HG03097 (cell line): Measurements from ENCODE around the gene AKNA.
A peak's percentile ranks its signal among the peaks of the same experiment; 100 is the strongest.

ENCODE experiments used
- ATAC-seq: cut with Tn5 transposase; IDR thresholded peaks from one replicate; pipeline ENCODE4 v1.9.1; 2021; ENCODE audit not compliant: unreplicated experiment, low FRiP score

Gene AKNA

GRCh38 chr9:114382699-114383520, 4.9 kb downstream of the AKNA start:
- ATAC-seq: no peak

DNA sequence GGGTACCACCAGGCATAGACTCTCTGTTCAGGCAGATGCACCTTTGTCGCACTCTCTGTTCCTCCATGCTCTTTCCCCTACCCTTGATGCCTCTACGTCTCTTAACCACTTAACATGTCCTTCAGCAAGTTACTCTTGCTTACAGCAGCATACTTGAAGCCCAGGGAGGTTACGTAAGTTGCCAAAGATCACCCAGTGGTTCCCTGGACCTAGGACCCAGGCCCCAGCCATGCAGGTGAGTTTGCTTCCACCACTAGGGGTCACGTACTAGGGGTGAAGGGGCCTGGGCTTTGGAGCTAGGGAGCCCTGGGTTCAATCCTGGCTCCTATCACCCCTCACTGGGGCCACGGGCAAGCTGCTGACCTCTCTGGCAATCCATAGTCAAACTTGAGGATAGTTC, 8.9 kb downstream of the AKNA start:
- no peak for ATAC-seq

- ATAC-seq: no peak
Observed at GRCh38 chr9:114378016-114378415, 9.8 kb downstream of the AKNA start.

- ATAC-seq: no peak
Observed at GRCh38 chr9:114376586-114377445, 11.0 kb downstream of the AKNA start.

DNA sequence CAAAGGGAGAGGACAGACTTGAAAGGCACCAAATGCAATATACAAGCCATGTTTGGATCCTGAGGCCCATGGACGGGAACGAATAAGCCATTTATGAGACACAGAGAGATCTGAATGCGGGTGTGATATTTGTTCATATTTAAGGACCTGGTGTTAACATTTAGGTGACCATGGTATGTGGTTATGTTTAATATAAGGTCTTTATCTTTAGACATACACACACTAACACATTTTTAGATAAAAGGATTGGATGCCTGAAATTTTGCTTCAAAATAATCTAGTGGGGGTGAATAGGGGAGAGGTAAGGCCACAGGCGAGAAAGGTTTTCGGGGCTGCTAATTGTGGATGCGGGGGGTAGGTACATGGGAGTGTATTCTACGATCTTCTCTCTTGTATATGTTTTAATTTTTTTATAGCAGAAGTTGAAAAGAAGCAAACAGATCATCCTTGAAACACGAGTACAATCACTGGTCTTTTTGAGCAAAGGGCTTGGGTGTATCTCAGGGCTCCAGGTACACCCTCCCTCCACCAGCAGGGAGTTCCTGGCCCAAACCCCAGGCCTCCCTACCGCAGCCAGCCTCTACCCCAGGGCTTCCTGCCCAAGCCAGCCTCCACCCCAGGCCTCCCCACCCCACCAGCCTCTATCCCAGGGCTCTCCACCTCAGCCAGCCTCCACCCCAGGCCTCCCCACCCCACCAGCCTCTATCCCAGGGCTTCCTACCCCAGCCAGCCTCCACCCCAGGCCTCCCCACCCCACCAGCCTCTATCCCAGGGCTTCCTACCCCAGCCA, 12.2 kb downstream of the AKNA start:
- ATAC-seq: no peak

DNA sequence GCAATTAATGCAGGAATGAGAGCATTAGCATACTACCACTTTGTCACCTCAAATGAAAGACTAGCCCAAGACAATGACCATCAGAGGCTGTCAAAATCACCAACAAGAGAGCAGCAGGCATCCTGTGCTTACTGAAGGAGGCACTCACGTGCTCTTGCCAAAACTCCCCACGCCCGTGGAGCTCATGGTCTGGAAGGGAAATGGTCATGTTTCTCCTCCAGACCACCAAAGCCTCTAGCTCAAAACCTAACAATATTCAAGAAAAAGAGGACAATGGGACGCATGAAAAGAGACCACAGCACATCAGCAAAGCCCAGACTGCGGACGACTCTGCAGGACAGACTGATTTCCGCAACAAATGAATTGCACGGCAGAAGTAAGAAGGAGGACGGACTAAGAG, 12.8 kb downstream of the AKNA start:
- ATAC-seq: no peak

DNA sequence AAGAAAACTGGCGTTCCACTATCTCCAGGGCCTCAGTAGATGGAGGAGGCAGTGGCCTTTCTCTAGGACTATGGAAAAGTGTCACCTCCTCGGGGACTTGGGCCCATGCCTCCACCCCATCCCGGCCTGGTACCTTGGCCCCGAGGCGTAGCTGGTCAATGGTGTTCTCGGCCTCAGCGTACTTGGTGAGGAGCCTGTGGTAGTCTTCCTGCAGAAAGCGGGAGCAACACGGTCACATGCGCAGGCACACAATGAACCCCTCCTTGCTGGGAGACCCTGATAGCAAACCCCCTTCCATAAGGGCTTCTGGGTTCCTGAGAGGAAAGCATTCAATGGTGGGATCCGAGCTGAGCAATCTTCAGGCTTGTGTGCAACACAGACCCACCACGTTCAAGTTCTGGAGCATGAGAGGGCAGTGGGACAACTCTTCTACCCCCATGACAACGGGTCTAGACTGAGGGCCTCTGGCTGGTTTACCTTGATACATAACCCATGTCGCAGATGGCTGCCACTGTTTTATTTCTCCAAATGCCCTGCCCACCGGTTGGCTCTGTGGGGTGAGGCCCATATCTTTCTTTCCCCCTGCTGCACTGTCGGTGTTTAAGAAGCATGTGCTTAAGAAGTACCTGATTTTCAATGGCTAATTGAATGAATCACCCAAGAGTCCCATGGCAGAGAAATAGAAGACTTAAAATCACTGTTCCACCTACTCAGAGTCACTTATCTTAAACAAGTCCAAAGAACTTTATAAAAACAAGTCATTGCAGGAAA, 13.6 kb downstream of the AKNA start:
- ATAC-seq: no peak

- ATAC-seq: peak; percentile 92
Observed at GRCh38 chr9:114372921-114373448, 14.8 kb downstream of the AKNA start.

GRCh38 chr9:114371973-114372917, 15.5 kb downstream of the AKNA start:
- ATAC-seq: no peak

DNA sequence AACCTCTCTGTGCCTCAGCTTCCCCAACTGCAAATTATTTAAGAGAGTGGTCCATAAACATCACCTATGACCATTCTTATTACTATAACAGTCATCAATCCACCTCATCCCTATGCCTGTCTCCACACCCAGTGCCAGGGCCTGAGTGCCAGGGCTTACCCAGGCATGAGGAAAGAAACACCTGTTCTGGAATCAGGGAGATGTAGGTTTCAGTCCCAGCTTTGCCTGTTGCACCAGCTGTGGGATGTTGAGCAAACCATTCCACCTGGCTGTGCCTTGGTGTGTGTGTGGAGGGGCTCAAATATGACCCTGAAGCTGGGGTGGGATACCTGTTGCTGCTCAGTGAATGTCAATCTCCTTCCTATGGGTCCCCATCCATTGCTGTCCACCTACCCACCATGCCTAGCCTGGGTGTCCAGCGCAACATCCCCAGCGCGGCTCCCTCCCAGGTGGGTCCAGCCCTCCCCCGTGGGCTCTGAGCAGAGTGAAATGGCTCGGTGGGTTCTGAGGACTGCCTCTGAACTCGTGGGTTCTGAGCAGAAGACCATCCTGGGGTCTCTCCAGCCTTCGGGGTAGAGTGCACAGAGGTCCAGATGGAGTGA, 16.3 kb downstream of the AKNA start:
- no peak for ATAC-seq

DNA sequence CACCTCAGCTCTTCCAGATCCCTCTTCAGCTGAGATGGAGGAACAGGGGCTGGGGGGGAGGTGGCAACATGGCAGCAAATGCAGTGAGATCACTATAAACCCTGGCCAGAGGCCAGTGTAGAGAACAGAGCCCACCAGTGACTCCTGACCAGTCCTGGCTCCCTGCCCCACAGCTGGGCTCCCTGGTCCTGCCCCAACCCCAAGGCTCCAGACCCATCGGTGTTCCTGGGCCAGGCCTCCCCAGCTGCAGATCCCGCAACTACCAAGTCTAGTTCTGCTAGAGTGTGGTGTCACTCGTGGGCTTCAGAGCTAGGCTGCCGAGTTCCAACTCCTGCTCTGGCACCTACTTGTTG, 16.8 kb downstream of the AKNA start:
- no peak for ATAC-seq

DNA sequence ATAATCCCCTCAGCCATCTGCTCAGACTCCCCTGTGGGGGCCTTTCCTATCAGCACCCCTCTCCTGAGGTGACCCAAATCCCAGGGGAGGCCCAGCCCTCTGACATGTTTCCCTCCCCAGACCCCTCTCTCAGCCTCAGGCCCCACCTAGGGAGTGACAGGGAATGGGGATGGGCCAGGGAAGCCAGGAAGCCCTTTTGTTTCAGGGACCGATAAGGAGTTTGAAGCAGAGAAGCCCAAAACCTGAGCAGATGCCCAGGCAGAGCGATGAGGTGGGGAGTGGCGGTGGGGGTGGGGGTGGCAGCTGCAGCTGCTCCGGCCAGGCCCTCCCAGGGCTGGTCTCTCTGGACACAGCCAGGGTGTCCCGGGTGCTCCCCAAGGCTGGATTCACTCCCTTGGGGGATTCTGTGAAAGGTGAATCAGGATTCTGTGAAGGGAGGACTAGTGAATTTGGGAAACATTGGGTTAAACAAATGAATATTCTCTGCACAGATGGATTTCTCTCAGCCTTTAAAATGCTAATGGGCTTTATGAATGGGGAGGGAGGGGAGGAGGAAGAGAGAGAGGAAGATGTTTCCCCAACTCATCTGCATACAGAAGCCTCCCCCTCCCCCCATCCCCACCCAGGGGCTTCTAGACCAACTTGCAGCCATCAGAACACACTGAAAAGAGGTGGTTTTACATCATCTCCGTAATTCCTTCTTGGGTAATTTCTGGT, 17.4 kb downstream of the AKNA start:
- no peak for ATAC-seq

- no peak for ATAC-seq
Observed at GRCh38 chr9:114369216-114370130, 18.3 kb downstream of the AKNA start.

DNA sequence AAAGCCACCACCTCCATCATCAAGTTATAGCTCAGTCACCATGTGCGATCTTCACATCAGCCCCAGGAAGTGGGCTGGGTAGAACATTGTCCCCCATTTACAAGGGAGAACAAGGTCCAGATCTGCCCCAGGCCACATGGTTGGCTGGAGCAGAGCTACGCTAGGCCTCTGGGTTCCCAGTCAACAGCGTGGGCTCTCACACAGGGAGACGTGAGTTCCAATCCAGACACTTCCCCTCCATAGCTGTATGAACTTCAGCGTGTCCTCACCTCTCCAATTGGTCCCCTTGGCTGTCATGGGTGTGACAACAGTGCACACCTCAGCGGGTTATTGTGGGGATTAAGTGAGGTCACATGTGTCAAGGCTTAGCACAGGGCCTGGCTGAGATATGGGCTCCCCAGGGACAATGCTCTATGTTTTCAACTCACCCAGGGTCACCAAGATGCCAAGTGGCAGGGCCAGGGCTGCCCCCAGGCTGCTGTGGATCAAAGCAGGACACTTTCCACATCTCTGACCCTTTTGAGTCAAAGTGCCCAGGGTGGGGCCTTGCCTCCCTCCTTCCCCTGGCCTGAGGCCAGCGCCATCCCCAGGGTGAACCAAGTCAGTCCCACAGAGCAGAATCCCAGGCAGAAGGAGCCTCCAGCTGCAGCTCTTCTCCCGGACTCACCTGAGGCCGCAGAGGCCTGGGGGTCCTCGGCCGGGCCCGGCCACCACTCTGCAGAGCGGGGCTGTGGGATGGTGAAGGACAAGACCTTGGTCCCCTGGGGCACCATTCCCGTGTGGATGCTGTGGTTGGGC, 19.8 kb downstream of the AKNA start:
- no peak for ATAC-seq

DNA sequence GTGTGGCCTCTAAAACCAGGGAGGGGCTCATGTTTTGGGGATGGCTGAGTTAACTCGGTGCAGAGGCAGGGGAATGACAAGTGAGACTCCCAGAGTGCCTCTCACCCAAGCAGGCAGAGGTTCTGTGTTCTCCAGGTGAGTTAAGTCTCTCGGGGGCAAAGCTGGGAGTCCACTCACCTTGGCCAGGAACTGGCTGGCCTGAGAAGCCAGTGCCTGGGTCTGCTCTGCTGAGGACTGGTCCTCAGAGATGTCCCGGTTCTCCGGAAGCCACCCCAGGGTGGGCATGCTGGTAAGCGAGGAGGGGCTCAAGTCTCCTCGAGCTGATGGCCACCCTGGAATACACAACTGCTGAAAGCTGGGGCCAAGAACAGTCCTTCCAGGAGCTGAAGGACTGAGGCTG, 20.4 kb downstream of the AKNA start:
- ATAC-seq: no peak
